ENCODE measurements around the gene SLC25A22. TPM values are rescaled to one million over a fixed set of nuclear protein-coding genes. Genes with fewer than 3 reads are reported as not detected.
A peak's percentile ranks its signal among the peaks of the same experiment; 100 is the strongest.

Gene SLC25A22
- total RNA-seq, 1 donor from 2014 or later, result 10.3 TPM

- Histone ChIP-seq H3K27ac (no peak overlapping the region), H3K4me1 (peaks cover 42% of the 10 kb centered on the region), H3K27me3 (no peaks in the 10 kb centered on the region), H3K4me3 (no peak overlapping the region), H3K9me3 (no peaks in the 10 kb centered on the region), H3K36me3 (peaks cover 0 to 13% of the 10 kb centered on the region in 2 donors)
- TF ChIP-seq CTCF (IDR thresholded peaks at IDR 0.05), result no peak
- TF ChIP-seq POLR2AphosphoS5 (IDR thresholded peaks at IDR 0.05; ENCODE audit: insufficient read depth in 1 of 2, low read depth in 1 of 2), result no peak
- no peak for TF ChIP-seq POLR2A (IDR thresholded peaks at IDR 0.05)
- intact Hi-C loops (cut with DNase I), result no loop called here
- no peak for DNase-seq (ENCODE audit: extremely low spot score in 2 of 2)
Measured at GRCh38 chr11:799641-800316, 1.7 kb upstream of the SLC25A22 start.

GRCh38 chr11:797296-798092 is 587 bp downstream of the SLC25A22 start:
- DNase-seq (ENCODE audit: extremely low spot score in 2 of 2), result no peak
- peaks cover 0 to 12% of the 10 kb centered on the region in 2 donors for H3K36me3 ChIP-seq
- no peaks in the 10 kb centered on the region for H3K9me3 ChIP-seq
- peak overlapping the region; percentile 87 for H3K27ac ChIP-seq
- peaks cover 37% of the 10 kb centered on the region for H3K4me1 ChIP-seq
- intact Hi-C loops (cut with DNase I), result no loop called here
- peak overlapping the region; percentile 65 to 97 for H3K4me3 ChIP-seq
- TF ChIP-seq POLR2A (IDR thresholded peaks at IDR 0.05) (no peak), POLR2AphosphoS5 (IDR thresholded peaks at IDR 0.05; ENCODE audit: insufficient read depth in 1 of 2, low read depth in 1 of 2) (peak; percentile 19 to 66)
- H3K27me3 ChIP-seq, result no peaks in the 10 kb centered on the region

GRCh38 chr11:796565-797295 is 1.4 kb downstream of the SLC25A22 start:
- Histone ChIP-seq H3K36me3 (peaks cover 0 to 9% of the 10 kb centered on the region in 2 donors), H3K9me3 (no peaks in the 10 kb centered on the region), H3K27ac (peak overlapping the region; percentile 87), H3K27me3 (no peaks in the 10 kb centered on the region), H3K4me1 (peaks cover 37% of the 10 kb centered on the region), H3K4me3 (peak overlapping the region; percentile 65 to 97)
- intact Hi-C loops (cut with DNase I), result no loop called here
- TF ChIP-seq POLR2A (IDR thresholded peaks at IDR 0.05), result no peak
- no peak for TF ChIP-seq POLR2AphosphoS5 (IDR thresholded peaks at IDR 0.05; ENCODE audit: insufficient read depth in 1 of 2, low read depth in 1 of 2)
- DNase-seq (ENCODE audit: extremely low spot score in 2 of 2), result no peak

- peaks cover 0 to 9% of the 10 kb centered on the region in 2 donors for H3K36me3 ChIP-seq
- no peaks in the 10 kb centered on the region for H3K27me3 ChIP-seq
- no peaks in the 10 kb centered on the region for H3K9me3 ChIP-seq
- H3K4me1 ChIP-seq, result peaks cover 37% of the 10 kb centered on the region
- peak overlapping the region; percentile 87 for H3K27ac ChIP-seq
- intact Hi-C loops (cut with DNase I), result no loop called here
- no peak for DNase-seq (ENCODE audit: extremely low spot score in 2 of 2)
- peak overlapping the region; percentile 65 to 97 for H3K4me3 ChIP-seq
- TF ChIP-seq POLR2A (IDR thresholded peaks at IDR 0.05) (no peak), POLR2AphosphoS5 (IDR thresholded peaks at IDR 0.05; ENCODE audit: insufficient read depth in 1 of 2, low read depth in 1 of 2) (peak in 1 of 2 donors; percentile 41), CTCF (IDR thresholded peaks at IDR 0.05) (no peak)
Measured at GRCh38 chr11:795634-796564, 2.2 kb downstream of the SLC25A22 start.

GRCh38 chr11:794766-795633 is 3.1 kb downstream of the SLC25A22 start:
- peaks cover 45% of the 10 kb centered on the region for H3K4me1 ChIP-seq

More at GRCh38 chr11:794766-795633, 3.1 kb downstream of the SLC25A22 start:
- DNase-seq (ENCODE audit: extremely low spot score in 2 of 2), result no peak
- H3K36me3 ChIP-seq, result peaks cover 0 to 3% of the 10 kb centered on the region in 2 donors
- peak overlapping the region; percentile 65 to 97 for H3K4me3 ChIP-seq
- H3K27ac ChIP-seq, result peak overlapping the region; percentile 87
- intact Hi-C loops (cut with DNase I), result no loop called here
- H3K9me3 ChIP-seq, result no peaks in the 10 kb centered on the region
- no peak for TF ChIP-seq POLR2A (IDR thresholded peaks at IDR 0.05)
- TF ChIP-seq POLR2AphosphoS5 (IDR thresholded peaks at IDR 0.05; ENCODE audit: insufficient read depth in 1 of 2, low read depth in 1 of 2), result no peak
- no peak for TF ChIP-seq CTCF (IDR thresholded peaks at IDR 0.05)
- no peaks in the 10 kb centered on the region for H3K27me3 ChIP-seq
